Esophagus squamous epithelium (tissue), 4 donors: ENCODE results near the gene GPR142.

Source experiments
- POLR2A ChIP-seq, 4 donors: fragments of 450-650 bp; IDR thresholded peaks; one replicate each; pipeline ENCODE4 v1.6.1; 2017; ENCODE audit warnings: antibody characterized with exemption in 4 of 4, mild to moderate bottlenecking in 4 of 4, moderate library complexity in 3 of 4
- TF ChIP-seq, protein P1 (sequence below), 6 experiments: fragments of 450-650 bp in 4 of 6; fragments of 200-600 bp in 2 of 6; sonication (generic) in 2 of 6; IDR thresholded peaks; one replicate each; pipeline ENCODE4 v1.5.1; 2016 to 2019; ENCODE audit warnings: antibody characterized with exemption in 6 of 6, mild to moderate bottlenecking in 4 of 6, moderate library complexity in 4 of 6

DNA sequence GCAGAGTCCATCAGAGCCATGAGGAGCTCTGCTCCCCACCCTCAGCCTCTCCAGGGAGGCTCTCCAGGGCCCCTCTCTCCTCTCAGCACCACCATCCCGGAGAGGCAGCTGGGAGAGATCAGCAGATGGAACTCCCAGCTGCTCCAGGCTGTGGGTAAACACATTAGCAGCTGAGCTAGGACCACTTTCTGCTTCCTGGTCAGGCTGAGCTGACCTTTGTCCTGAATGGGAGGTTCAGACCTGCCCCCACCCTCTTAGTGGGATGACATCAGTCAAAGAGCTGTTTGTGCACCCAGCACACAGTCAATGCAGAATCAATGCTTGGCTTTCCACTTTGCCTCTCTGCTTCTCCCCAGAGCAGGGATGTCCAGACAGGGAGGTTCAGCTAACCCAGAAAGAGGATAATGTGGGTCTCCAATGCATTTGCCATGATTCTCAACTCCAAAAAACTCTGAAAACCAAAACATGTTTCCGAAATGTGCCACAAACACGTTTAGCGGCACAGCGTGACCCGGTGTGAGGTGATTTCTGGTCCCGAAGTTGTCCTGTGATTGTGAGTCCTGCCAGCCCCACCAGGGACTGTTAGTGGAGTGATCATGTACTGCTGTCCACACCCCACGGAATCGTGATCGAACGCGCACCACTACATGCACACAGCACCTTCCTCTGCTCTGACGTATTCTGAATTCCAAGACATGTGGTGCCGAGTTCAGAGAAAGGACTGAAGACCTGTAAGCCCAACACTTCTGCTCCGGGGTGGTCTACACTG is 6.7 kb downstream of the GPR142 start:
- TF ChIP-seq, protein P1, sequence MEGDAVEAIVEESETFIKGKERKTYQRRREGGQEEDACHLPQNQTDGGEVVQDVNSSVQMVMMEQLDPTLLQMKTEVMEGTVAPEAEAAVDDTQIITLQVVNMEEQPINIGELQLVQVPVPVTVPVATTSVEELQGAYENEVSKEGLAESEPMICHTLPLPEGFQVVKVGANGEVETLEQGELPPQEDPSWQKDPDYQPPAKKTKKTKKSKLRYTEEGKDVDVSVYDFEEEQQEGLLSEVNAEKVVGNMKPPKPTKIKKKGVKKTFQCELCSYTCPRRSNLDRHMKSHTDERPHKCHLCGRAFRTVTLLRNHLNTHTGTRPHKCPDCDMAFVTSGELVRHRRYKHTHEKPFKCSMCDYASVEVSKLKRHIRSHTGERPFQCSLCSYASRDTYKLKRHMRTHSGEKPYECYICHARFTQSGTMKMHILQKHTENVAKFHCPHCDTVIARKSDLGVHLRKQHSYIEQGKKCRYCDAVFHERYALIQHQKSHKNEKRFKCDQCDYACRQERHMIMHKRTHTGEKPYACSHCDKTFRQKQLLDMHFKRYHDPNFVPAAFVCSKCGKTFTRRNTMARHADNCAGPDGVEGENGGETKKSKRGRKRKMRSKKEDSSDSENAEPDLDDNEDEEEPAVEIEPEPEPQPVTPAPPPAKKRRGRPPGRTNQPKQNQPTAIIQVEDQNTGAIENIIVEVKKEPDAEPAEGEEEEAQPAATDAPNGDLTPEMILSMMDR (IDR thresholded peaks at IDR 0.05): no peak
- TF ChIP-seq POLR2A (IDR thresholded peaks at IDR 0.05): no peak
